HepG2 (cell line): ENCODE data around the gene SESN3. TPM values are rescaled to one million over a fixed set of nuclear protein-coding genes. Genes with fewer than 3 reads are reported as not detected.
A peak's percentile ranks its signal among the peaks of the same experiment; 100 is the strongest.

Source experiments
- ETV5 ChIP-seq: IDR thresholded peaks from 2 replicates; pipeline ENCODE4 v1.6.1; 2018; ENCODE audit warnings: missing biosample characterization, missing genetic modification reagents, inconsistent platforms, borderline replicate concordance
- FOXA3 ChIP-seq: IDR thresholded peaks from 2 replicates; pipeline ENCODE4 v1.6.1; 2016; ENCODE audit warnings: missing genetic modification reagents, missing compliant biosample characterization
- FOXP1 ChIP-seq, 2 experiments: fragments of 450-650 bp in 1 of 2; IDR thresholded peaks; 2 replicates each; pipeline ENCODE4 v1.6.1; 2017 to 2018; ENCODE audit warnings: antibody characterized with exemption in 1 of 2
- HNRNPLL ChIP-seq: fragments of 200-400 bp; formaldehyde crosslinking; IDR thresholded peaks from 2 replicates; pipeline ENCODE4 v1.6.1; 2017; ENCODE audit warnings: mild to moderate bottlenecking, low read depth, low read length; ENCODE audit not compliant: poor library complexity, severe bottlenecking
- MED1 ChIP-seq: sonication (generic); formaldehyde crosslinking; IDR thresholded peaks from 2 replicates; pipeline ENCODE4 v1.4.0; 2020; ENCODE audit warnings: missing genetic modification reagents
- MEIS2 ChIP-seq: sonication (generic); formaldehyde crosslinking; IDR thresholded peaks from 2 replicates; pipeline ENCODE4 v1.9.0; 2021; ENCODE audit warnings: mild to moderate bottlenecking, missing genetic modification reagents
- NCOA2 ChIP-seq: sonication (generic); formaldehyde crosslinking; IDR thresholded peaks from 2 replicates; pipeline ENCODE4 v1.8.0; 2022; ENCODE audit warnings: inconsistent platforms
- NR2F6 ChIP-seq, 2 experiments: IDR thresholded peaks; 2 replicates each; pipeline ENCODE4 v1.6.1; 2016; ENCODE audit warnings: antibody characterized with exemption in 1 of 2, mild to moderate bottlenecking in 1 of 2
- RAD21 ChIP-seq: fragments of 450-650 bp; formaldehyde crosslinking; IDR thresholded peaks from 2 replicates; pipeline ENCODE4 v1.5.0; 2020; ENCODE audit warnings: mild to moderate bottlenecking
- RFX1 ChIP-seq: fragments of 450-650 bp; IDR thresholded peaks from 2 replicates; pipeline ENCODE4 v1.6.1; 2017
- RXRA ChIP-seq: sonication (generic); formaldehyde crosslinking; IDR thresholded peaks from 2 replicates; pipeline ENCODE4 v1.5.1; 2020; ENCODE audit warnings: missing genetic modification reagents
- SAP130 ChIP-seq: IDR thresholded peaks from 2 replicates; pipeline ENCODE4 v1.6.1; 2016; ENCODE audit warnings: low read depth
- SOX5 ChIP-seq: IDR thresholded peaks from 2 replicates; pipeline ENCODE4 v1.6.1; 2016; ENCODE audit warnings: borderline replicate concordance
- TBX2 ChIP-seq: sonication (generic); formaldehyde crosslinking; IDR thresholded peaks from 2 replicates; pipeline ENCODE4 v1.5.0; 2020; ENCODE audit warnings: missing genetic modification reagents, mild to moderate bottlenecking, borderline replicate concordance
- TCF7 ChIP-seq: sonication (generic); IDR thresholded peaks from 2 replicates; pipeline ENCODE4 v1.6.1; 2016; ENCODE audit warnings: antibody characterized with exemption, low read depth
- ZBTB38 ChIP-seq: sonication (generic); formaldehyde crosslinking; IDR thresholded peaks from 2 replicates; pipeline ENCODE4 v1.5.1; 2020; ENCODE audit warnings: mild to moderate bottlenecking, missing genetic modification reagents
- ZFP36L1 ChIP-seq: sonication (generic); formaldehyde crosslinking; IDR thresholded peaks from 2 replicates; pipeline ENCODE4 v1.8.0; 2022; ENCODE audit warnings: mild to moderate bottlenecking, missing genetic modification reagents, moderate library complexity
- ZFX ChIP-seq: sonication (generic); formaldehyde crosslinking; IDR thresholded peaks from 2 replicates; pipeline ENCODE4 v1.4.0; 2020; ENCODE audit warnings: mild to moderate bottlenecking, low read depth, missing genetic modification reagents, moderate library complexity
- ZFY ChIP-seq: sonication (generic); formaldehyde crosslinking; IDR thresholded peaks from 2 replicates; pipeline ENCODE4 v1.4.0; 2020; ENCODE audit warnings: missing genetic modification reagents
- ZNF564 ChIP-seq: sonication (generic); formaldehyde crosslinking; IDR thresholded peaks from 2 replicates; pipeline ENCODE4 v1.8.1; 2023; ENCODE audit warnings: mild to moderate bottlenecking, missing genetic modification reagents
- ZSCAN22 ChIP-seq: sonication (generic); formaldehyde crosslinking; IDR thresholded peaks from 2 replicates; pipeline ENCODE4 v1.4.0; 2020; ENCODE audit warnings: mild to moderate bottlenecking, missing genetic modification reagents
- ZSCAN29 ChIP-seq: sonication (generic); formaldehyde crosslinking; conservative IDR thresholded peaks from 2 replicates; pipeline ENCODE4 v1.4.0; 2020; ENCODE audit warnings: mild to moderate bottlenecking, missing genetic modification reagents
- polyA plus RNA-seq, 8 experiments: library from polyadenylated mRNA; depleted of rRNA in 3 of 8; stranded (reverse) in 7 of 8; unstranded in 1 of 8; fragments of >200 nt; fragmentation: Illumina TruSeq in 4 of 8; extraction: Trizol in 4 of 8; gene quantifications; 2 replicates each; pipeline versions ENCODE4 v1.2.1 to v1.2.3, GENCODE V29; 2011 to 2016; ENCODE audit warnings: low read depth in 4 of 8, missing spikeins in 1 of 8, mixed read lengths in 1 of 8; ENCODE audit not compliant: insufficient read depth in 1 of 8
- total RNA-seq, 5 experiments: library from RNA; depleted of rRNA; stranded (reverse); fragments of >200 nt; fragmentation: Illumina TruSeq; extraction: Trizol; gene quantifications; 2 replicates each; pipeline ENCODE4 v1.2.3, GENCODE V29; 2016; ENCODE audit warnings: low read depth in 1 of 5
- TF ChIP-seq, protein P1 (sequence below): sonication (generic); formaldehyde crosslinking; conservative IDR thresholded peaks from 2 replicates; pipeline ENCODE4 v1.4.0; 2020; ENCODE audit warnings: mild to moderate bottlenecking, missing genetic modification reagents, moderate library complexity
- TF ChIP-seq, protein P2 (sequence below): IDR thresholded peaks from 2 replicates; pipeline ENCODE4 v1.6.1; 2016
- TF ChIP-seq, protein P3 (sequence below): sonication (generic); formaldehyde crosslinking; IDR thresholded peaks from 2 replicates; pipeline ENCODE4 v1.4.0; 2020; ENCODE audit warnings: missing genetic modification reagents

SESN3 gene
- total and polyA plus RNA-seq, 2 of the 13 experiments (the other 11 are each of a cell fraction or from before 2014, with no cell fraction given), result 0.53 to 0.86 TPM

DNA sequence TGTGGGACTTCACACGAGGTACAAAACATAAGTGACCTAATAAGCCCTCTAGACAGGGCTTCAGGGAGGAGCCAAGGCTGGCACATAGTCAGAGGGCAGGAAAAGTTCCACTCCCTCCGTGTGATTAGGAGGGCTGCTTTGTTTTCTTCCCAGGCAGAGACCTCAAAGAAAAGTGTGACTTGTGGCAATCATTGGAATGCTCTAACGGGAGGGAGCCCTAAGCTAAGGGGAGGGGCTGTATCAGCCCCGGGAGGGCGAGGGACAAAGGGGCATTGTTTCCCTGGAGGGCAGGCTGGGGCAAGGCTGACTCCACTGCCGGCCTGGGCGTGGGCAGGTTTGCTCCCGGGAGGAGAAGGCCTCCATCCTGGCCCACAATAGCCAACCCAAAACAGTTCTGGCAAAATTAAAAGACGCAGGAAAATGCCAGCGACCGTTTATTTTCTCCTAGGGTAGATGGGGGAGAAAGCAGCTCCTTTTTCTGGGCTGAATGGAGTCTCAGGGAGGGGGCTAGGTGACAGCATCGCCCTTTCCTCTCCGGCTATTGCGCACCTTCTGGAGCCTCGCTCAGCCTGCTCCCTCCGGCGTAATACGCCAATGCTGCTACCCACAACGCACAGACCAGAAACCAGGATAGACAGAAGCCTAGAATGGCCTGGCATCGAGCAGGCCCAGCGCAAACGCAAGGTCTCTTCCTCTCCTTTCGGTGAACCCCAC lies 81.2 kb downstream of the SESN3 start (continued):
- TF ChIP-seq, protein P1, sequence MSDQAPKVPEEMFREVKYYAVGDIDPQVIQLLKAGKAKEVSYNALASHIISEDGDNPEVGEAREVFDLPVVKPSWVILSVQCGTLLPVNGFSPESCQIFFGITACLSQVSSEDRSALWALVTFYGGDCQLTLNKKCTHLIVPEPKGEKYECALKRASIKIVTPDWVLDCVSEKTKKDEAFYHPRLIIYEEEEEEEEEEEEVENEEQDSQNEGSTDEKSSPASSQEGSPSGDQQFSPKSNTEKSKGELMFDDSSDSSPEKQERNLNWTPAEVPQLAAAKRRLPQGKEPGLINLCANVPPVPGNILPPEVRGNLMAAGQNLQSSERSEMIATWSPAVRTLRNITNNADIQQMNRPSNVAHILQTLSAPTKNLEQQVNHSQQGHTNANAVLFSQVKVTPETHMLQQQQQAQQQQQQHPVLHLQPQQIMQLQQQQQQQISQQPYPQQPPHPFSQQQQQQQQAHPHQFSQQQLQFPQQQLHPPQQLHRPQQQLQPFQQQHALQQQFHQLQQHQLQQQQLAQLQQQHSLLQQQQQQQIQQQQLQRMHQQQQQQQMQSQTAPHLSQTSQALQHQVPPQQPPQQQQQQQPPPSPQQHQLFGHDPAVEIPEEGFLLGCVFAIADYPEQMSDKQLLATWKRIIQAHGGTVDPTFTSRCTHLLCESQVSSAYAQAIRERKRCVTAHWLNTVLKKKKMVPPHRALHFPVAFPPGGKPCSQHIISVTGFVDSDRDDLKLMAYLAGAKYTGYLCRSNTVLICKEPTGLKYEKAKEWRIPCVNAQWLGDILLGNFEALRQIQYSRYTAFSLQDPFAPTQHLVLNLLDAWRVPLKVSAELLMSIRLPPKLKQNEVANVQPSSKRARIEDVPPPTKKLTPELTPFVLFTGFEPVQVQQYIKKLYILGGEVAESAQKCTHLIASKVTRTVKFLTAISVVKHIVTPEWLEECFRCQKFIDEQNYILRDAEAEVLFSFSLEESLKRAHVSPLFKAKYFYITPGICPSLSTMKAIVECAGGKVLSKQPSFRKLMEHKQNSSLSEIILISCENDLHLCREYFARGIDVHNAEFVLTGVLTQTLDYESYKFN, result 0 out of 2 replicates have a peak, but pooled peaks have one; percentile 32
- TF ChIP-seq RFX1, result no peak
- TF ChIP-seq ZSCAN22 (CRISPR knock-in tag), result peak; percentile 81; the same call in 1 of the 2 replicates
- peak; percentile 20; the same call in 1 of the 2 replicates for TF ChIP-seq ZBTB38 (CRISPR knock-in tag)
- TF ChIP-seq ZFY (CRISPR knock-in tag), result peak; percentile 38; the same call in 1 of the 2 replicates
- TF ChIP-seq ZSCAN29 (CRISPR knock-in tag), result 0 out of 2 replicates have a peak, but pooled peaks have one; percentile 32
- TF ChIP-seq, protein P2, sequence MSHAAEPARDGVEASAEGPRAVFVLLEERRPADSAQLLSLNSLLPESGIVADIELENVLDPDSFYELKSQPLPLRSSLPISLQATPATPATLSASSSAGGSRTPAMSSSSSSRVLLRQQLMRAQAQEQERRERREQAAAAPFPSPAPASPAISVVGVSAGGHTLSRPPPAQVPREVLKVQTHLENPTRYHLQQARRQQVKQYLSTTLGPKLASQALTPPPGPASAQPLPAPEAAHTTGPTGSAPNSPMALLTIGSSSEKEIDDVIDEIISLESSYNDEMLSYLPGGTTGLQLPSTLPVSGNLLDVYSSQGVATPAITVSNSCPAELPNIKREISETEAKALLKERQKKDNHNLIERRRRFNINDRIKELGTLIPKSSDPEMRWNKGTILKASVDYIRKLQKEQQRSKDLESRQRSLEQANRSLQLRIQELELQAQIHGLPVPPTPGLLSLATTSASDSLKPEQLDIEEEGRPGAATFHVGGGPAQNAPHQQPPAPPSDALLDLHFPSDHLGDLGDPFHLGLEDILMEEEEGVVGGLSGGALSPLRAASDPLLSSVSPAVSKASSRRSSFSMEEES (CRISPR knock-in tag), result peak; percentile 40; the same call in 1 of the 2 replicates
- TF ChIP-seq ZFP36L1 (CRISPR knock-in tag), result no peak
- TF ChIP-seq MED1, result peak; percentile 21; the same call in 1 of the 2 replicates
- no peak for TF ChIP-seq RAD21
- TF ChIP-seq, protein P3, sequence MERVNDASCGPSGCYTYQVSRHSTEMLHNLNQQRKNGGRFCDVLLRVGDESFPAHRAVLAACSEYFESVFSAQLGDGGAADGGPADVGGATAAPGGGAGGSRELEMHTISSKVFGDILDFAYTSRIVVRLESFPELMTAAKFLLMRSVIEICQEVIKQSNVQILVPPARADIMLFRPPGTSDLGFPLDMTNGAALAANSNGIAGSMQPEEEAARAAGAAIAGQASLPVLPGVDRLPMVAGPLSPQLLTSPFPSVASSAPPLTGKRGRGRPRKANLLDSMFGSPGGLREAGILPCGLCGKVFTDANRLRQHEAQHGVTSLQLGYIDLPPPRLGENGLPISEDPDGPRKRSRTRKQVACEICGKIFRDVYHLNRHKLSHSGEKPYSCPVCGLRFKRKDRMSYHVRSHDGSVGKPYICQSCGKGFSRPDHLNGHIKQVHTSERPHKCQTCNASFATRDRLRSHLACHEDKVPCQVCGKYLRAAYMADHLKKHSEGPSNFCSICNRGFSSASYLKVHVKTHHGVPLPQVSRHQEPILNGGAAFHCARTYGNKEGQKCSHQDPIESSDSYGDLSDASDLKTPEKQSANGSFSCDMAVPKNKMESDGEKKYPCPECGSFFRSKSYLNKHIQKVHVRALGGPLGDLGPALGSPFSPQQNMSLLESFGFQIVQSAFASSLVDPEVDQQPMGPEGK (CRISPR knock-in tag), result peak; percentile 95
- TF ChIP-seq RXRA (CRISPR knock-in tag), result peak; percentile 80
- TF ChIP-seq FOXA3 (CRISPR knock-in tag), result peak; percentile 49
- peak; percentile 35 for TF ChIP-seq HNRNPLL
- peak; percentile 55 for TF ChIP-seq TCF7
- peak; percentile 96 for TF ChIP-seq SOX5
- TF ChIP-seq NR2F6 (IDR thresholded peaks at IDR 0.05), result no peak
- TF ChIP-seq NR2F6 (CRISPR knock-in tag; IDR thresholded peaks at IDR 0.05), result peak; percentile 61
- TF ChIP-seq ZNF564 (CRISPR knock-in tag), result 0 out of 2 replicates have a peak, but pooled peaks have one; percentile 35
- TF ChIP-seq NCOA2 (CRISPR knock-in tag), result peak; percentile 55; the same call in 1 of the 2 replicates
- no peak for TF ChIP-seq FOXP1 (IDR thresholded peaks at IDR 0.05)
- peak; percentile 27; the same call in 1 of the 2 replicates for TF ChIP-seq FOXP1 (CRISPR knock-in tag; IDR thresholded peaks at IDR 0.05)
- TF ChIP-seq MEIS2 (CRISPR knock-in tag), result no peak
- peak; percentile 47; the same call in 1 of the 2 replicates for TF ChIP-seq ZFX
- TF ChIP-seq SAP130, result peak; percentile 62; the same call in 1 of the 2 replicates
- TF ChIP-seq TBX2 (CRISPR knock-in tag), result peak; percentile 69; the same call in 1 of the 2 replicates
- TF ChIP-seq ETV5 (CRISPR knock-in tag), result peak; percentile 26; the same call in 1 of the 2 replicates
